Stimulated activated CD4-positive, alpha-beta T cell treated with anti-CD3 and anti-CD28 coated beads, Interleukin-15, amount 100 ng/mL, for 1 hour (primary cell): Measurements from ENCODE around the gene GSTM5.
"Not testable (repeated sequence)": the region's sequence is repeated elsewhere in the genome, so short reads cannot be mapped to it uniquely, and the experiment has no call there.

Experiments used
- DNase-seq, 2 donors: peaks; one replicate each; pipeline ENCODE4 v3.0.0-alpha.2; 2020; ENCODE audit warnings: low read depth in 1 of 2, low spot score in 1 of 2

The GSTM5 gene

GRCh38 chr1:109726728-109727373 lies 14.8 kb downstream of the GSTM5 start:
- DNase-seq: no peak

GRCh38 chr1:109728870-109729269 lies 16.8 kb downstream of the GSTM5 start:
- DNase-seq: no peak

DNA sequence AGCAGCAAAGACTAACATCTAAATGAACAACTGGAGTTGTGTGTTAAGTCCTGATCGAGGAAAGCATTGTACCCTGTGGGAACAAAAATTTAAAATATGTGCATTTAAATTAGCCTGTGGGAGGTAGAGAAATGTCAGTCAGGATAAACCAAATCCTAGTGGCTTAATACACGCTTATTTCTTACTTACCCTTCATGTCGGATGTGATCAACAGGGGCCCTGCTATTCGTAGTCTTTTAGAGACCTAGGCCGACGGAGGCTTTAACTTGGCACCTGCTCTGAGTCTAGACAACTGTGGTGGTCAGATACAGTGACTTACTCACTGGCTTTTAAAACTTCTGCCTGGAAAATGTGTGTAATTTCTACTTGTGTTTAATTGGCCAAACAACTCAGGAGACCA lies 18.6 kb downstream of the GSTM5 start:
- DNase-seq: no peak

- DNase-seq: no peak
Observed at GRCh38 chr1:109732390-109732881, 20.4 kb downstream of the GSTM5 start.

DNA sequence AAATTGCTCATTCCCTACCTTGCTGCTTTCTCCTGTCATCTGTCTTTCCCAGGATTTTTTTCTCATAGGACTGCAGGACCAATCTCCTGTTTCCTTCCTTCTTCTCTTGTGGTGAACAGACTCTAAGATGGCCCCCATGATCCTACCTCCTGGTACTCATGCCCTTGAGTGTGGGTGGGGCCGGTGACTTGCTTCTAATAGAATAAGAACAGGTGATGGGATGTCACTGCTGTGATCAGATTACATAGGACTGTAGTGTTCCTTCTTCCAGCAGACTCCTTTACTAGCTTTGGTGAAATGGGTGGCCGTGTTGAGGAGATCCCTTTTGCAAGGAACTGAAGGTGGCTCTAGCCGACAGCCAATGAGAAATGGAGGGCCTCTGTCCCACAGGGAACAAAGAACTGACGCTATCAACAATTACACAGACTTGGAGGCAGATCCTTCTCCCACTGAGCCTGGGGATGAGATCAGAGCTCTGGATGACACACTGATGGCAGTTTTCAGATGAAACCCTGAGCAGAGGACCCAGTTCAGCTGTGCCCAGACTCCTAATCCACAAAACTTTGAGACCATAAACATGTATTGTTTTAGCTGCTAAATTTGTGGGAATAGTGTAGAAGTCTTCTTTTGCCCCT lies 21.3 kb downstream of the GSTM5 start:
- DNase-seq: no peak

- peak; percentile 69 to 75 for DNase-seq
Observed at GRCh38 chr1:109739738-109740614, 27.9 kb downstream of the GSTM5 start.

- no peak for DNase-seq
Observed at GRCh38 chr1:109740615-109741373, 28.7 kb downstream of the GSTM5 start, which contains the start of gene GSTM3. Gene GSTM3, minus strand, starts transcription at chr1:109741038. Its CDS starts 751 bp downstream, at chr1:109740287.

- DNase-seq: not testable (repeated sequence)
Observed at GRCh38 chr1:109748311-109748710, 36.3 kb downstream of the GSTM5 start.

- no peak for DNase-seq
Observed at GRCh38 chr1:109749221-109749620, 37.2 kb downstream of the GSTM5 start.

DNA sequence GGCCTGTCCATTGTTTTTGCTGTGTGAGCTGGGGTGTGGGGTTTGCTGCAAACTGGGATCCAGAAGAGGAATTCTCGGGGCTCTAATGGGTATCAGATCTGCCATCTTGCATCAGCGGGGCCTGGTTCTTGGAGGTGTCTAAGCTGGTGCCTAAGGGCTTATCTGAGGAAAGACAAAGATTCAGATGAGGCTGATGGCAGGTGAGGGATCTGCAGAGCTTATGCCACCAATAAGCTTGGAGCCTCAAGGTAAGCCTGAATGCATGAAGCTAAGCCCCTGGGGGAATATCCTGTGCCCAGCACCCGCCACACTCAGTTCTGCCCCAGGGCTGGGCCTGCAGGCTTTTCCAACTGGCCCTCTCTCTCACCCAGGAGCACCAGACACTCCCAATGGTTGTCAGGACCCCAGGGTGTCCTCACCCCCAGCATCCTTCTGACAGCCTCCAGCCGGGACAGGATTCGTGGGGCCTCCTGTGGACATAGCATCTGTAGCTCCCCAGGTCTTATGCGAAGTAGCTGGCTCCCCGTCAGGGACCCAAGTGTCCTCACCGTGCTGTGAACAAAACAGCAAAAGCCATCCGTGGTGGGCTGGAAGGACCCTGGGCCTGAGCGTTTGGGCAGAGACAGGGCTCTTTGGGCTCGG lies 38.3 kb downstream of the GSTM5 start:
- no peak for DNase-seq

- DNase-seq: no peak
Observed at GRCh38 chr1:109750920-109751319, 38.9 kb downstream of the GSTM5 start.

DNA sequence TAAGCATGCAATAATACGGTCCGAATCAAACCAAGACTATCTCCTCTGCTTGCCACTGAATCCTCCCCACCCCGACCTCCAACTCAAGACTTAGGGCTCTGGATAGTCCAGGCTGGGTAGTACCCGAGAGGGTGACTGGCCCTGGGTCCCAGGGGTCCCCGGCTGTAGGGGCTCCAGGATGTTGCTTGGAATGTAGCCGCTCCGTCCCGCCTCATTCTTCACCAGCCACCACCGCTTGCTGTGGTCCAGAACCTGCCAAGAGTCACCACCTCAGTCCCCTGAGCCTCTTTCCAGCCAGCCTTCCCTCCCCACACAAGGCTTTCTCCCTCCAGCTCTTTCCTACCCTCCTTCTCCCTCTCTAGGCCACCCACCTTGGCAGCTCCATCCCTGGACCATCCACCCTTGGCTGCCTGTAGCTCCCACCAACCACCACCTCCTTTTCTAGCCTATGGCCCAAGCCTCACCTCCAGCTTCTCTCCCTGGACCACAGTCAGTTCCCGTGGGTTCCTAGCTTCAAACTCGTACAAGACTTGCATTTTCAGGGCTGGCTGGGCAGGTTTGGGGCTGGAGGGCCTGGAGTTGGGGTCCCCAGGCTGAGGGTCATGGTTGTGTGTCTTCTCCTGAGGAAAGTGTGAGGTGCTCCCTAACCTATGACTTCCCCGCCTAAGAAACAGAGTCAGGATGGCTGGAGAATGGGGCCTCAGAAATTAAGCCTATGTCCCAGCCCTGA lies 39.6 kb downstream of the GSTM5 start:
- no peak for DNase-seq

DNA sequence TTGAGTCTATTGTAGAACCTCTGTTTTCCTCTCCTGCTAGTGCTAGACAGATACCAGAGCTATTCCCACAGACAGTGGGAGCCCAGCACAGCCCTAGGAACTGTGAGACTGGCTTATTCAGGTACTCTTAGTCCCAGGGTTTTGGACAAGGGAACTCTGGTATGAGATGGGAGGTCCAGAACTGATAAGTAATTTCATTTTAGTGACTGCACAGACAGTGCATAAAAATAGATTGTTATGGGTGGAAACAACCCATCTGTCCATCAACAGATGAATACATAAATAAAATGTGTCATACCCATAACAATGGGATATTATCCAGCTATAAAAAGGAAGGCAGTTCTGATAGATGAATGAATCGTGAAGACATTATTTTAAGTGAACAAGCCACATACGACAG lies 42.7 kb downstream of the GSTM5 start:
- no peak for DNase-seq

- not testable (repeated sequence) for DNase-seq
Observed at GRCh38 chr1:109756325-109756724, 44.3 kb downstream of the GSTM5 start.

GRCh38 chr1:109756848-109757521 lies 44.9 kb downstream of the GSTM5 start:
- no peak for DNase-seq

GRCh38 chr1:109757936-109758786 lies 46.1 kb downstream of the GSTM5 start:
- DNase-seq: no peak

DNA sequence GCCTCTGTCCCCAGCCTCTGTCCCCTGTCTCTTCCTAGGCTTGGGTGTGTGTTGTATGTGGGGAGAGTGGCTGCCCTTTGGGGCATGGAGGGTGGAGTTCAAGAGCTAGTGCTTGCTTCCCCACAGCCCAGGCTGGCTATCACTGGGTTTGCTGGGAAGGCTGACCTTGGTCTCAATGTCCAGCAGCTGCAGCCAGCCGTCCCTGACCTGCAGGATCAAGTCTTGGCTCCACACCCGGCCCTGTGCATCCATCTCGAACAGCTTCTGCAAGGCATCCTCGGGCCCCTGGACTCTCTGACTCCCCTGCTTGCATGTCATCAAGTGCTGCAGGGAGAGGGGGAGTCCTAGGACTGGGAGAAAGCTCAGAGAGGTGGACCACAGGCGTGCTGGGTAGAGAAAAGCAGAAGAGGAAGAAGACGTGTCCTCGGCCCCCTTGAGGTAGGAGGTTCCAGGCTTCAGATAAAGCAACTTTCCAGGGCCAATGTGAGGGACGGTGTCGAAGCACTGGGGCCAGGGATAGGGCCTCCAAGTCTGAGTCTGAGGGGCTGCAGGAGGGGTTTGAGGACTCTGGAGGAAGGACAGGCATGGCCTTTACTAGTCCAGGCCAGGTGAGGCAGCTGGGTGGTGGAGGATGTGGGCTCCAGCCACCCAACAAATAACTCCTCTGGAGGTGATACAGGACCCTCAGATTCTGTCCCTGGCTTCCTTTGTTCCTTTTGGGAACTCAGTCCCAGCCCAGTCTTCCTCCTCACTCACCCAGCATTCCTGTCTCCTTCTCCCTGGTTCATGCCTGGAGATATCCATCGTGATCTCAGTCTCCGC lies 47.7 kb downstream of the GSTM5 start:
- DNase-seq: no peak
